Lower leg skin (tissue), 4 donors: ENCODE results near the gene DRAXIN. TPM values are rescaled to one million over a fixed set of nuclear protein-coding genes. Genes with fewer than 3 reads are reported as not detected.

Experiments used
- DNase-seq, 2 donors: peaks; one replicate each; pipeline ENCODE4 v3.0.0-alpha.2; 2019; ENCODE audit warnings: low spot score in 2 of 2
- H3K4me3 ChIP-seq: fragments of 200-600 bp; sonication (generic); 2 replicates; pipeline ENCODE4 v1.5.1; 2017; ENCODE audit warnings: mild to moderate bottlenecking, low read depth; ENCODE audit not compliant: poor library complexity, severe bottlenecking
- CTCF ChIP-seq, 3 donors: fragments of 450-650 bp; IDR thresholded peaks; one replicate each; pipeline ENCODE4 v1.5.1; 2016; ENCODE audit warnings: antibody characterized with exemption in 3 of 3, mild to moderate bottlenecking in 3 of 3, moderate library complexity in 2 of 3
- POLR2A ChIP-seq, 2 donors: fragments of 450-650 bp; IDR thresholded peaks; one replicate each; pipeline ENCODE4 v1.6.1; 2016 to 2017; ENCODE audit warnings: antibody characterized with exemption in 2 of 2, mild to moderate bottlenecking in 1 of 2, moderate library complexity in 1 of 2
- WGBS, 2 donors: methylation state at CpG; one replicate each; pipeline ENCODE4 v1.1.5; 2018; 5-methylcytosine and 5-hydroxymethylcytosine counted together
- intact Hi-C: fragments of 100-400 bp; cut with DNase I; formaldehyde crosslinking; loops from one replicate; pipeline ENCODE4 v1.15.0; 2023; ENCODE audit warnings: low total_unique reads
- total RNA-seq, 4 donors: library from RNA; depleted of rRNA; stranded (reverse); fragments of >200 nt; gene quantifications; one replicate each; pipeline ENCODE4 v1.1.0, GENCODE V29; 2016

Gene DRAXIN
- total RNA-seq, 4 donors from 2014 or later, result 0.15 to 0.52 (median 0.36) TPM; not detected in 1

GRCh38 chr1:11691928-11692711 is 610 bp downstream of the DRAXIN start:
- DNase-seq, result no peak
- 8 to 11% methylated on average over 54 to 64 of the region's 64 CpGs for WGBS, 2 donors
- no peak for TF ChIP-seq CTCF (IDR thresholded peaks at IDR 0.05)
- no peak for TF ChIP-seq POLR2A (IDR thresholded peaks at IDR 0.05)
- intact Hi-C loops, result no loop called here
- no peak overlapping the region for H3K4me3 ChIP-seq

DNA sequence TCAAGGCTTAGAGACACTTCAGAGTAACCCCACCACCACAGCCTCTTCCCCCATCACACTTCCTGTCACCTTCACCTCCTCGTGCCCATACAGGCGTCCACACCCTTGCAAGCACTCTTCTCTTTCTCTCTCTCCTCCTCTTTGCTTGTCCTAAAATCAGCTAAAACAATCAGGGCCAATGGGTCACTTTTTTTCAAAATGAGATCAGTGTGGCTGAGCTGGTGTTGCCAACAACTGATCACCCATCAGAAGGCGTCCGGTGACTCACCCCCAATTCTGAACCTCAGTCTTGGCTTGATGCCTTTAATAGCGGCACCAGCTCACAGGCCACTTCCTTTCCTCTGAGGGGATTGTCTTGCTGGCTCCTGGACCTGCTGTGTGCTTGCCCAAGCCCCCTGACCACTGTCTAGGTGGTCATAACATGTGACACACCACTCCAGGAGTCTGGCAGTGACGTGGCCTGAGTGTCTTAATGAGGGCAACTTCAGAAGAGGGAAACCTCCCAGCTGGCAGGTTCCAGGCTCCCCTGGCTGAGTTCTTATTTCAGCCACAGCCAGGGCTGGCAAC is 1.6 kb downstream of the DRAXIN start:
- H3K4me3 ChIP-seq, result no peak overlapping the region
- TF ChIP-seq CTCF (IDR thresholded peaks at IDR 0.05), result no peak
- TF ChIP-seq POLR2A (IDR thresholded peaks at IDR 0.05), result no peak
- peak in 1 of 2 donors; percentile 22 for DNase-seq
- WGBS, 2 donors, result 4 to 5% methylated on average over 6 of the region's 6 CpGs
- intact Hi-C loops, result no loop called here

- no peak for TF ChIP-seq CTCF (IDR thresholded peaks at IDR 0.05)
- 68 to 74% methylated on average over 5 of the region's 5 CpGs for WGBS, 2 donors
- intact Hi-C loops, result no loop called here
- no peak overlapping the region for H3K4me3 ChIP-seq
- DNase-seq, result no peak
Measured at GRCh38 chr1:11693917-11694316, 2.4 kb downstream of the DRAXIN start.

- WGBS, 2 donors, result 81 to 84% methylated on average over 6 of the region's 6 CpGs
- no peak for TF ChIP-seq CTCF (IDR thresholded peaks at IDR 0.05)
- no peak for TF ChIP-seq POLR2A (IDR thresholded peaks at IDR 0.05)
- no peak for DNase-seq
- intact Hi-C loops, result no loop called here
- H3K4me3 ChIP-seq, result no peak overlapping the region
Measured at GRCh38 chr1:11695861-11696260, 4.4 kb downstream of the DRAXIN start.

DNA sequence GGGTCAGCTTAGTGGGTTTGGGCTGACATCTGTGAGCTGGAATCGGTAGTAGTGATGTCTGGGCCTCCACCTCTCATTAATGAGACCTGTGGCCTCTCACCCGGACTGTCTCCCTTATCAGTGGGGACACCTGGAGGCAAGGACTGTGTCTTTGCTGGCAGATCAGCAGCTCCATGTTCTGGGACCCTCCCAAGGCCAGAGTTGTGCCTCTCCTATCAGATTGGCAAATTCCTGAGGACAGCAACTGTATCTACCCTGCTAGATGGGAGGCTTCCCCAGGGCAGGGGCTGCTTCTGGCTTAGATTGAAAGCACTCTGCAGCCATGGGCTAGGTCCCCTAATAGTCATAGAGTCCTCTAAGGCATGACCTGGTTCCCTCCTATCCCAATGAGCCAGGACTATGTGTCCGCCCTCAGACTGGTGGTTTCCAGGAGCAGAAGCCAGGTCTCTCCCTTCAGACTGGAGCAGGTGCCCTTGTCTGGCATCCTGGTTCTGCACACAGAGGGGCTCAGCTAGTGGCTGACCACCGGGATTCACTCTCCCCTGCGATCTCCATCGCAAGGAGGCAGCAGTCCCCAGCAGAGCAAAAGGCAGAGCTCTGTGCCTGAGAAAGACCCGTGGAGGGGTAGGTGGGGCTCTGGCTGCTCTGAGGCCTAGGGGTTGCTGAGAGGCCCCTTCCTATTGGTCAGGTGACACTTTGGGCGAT is 5.8 kb downstream of the DRAXIN start:
- intact Hi-C loops, result no loop called here
- WGBS, 2 donors, result 74 to 75% methylated on average over 8 of the region's 8 CpGs
- no peak overlapping the region for H3K4me3 ChIP-seq
- TF ChIP-seq POLR2A (IDR thresholded peaks at IDR 0.05), result no peak
- TF ChIP-seq CTCF (IDR thresholded peaks at IDR 0.05), result no peak
- DNase-seq, result no peak
